Stomach (tissue), 9 donors: ENCODE data around the gene PDLIM5. TPM values are rescaled to one million over a fixed set of nuclear protein-coding genes. Genes with fewer than 3 reads are reported as not detected.

Source experiments
- DNase-seq, 2 donors: peaks; one replicate each; pipeline versions ENCODE4 v3.0.0 to v3.0.0-alpha.2; 2013 to 2019
- H3K27ac ChIP-seq, 5 donors: fragments of 200-600 bp in 4 of 5; sonication (generic) in 4 of 5; one replicate each; pipeline ENCODE4 v1.5.1; 2013 to 2019; ENCODE audit warnings: mild to moderate bottlenecking in 1 of 5, moderate library complexity in 1 of 5
- H3K27me3 ChIP-seq, 3 donors: fragments of 200-600 bp; sonication (generic); one replicate each; pipeline ENCODE4 v1.5.1; 2017 to 2019; ENCODE audit warnings: mixed run types in 1 of 3
- H3K36me3 ChIP-seq, 4 donors: fragments of 200-600 bp; sonication (generic); 1 replicate in 3 of 4; 2 replicates in 1 of 4; pipeline ENCODE4 v1.5.1; 2016 to 2019
- H3K4me1 ChIP-seq, 4 donors: fragments of 200-600 bp; sonication (generic); one replicate each; pipeline ENCODE4 v1.5.1; 2016 to 2019
- H3K4me3 ChIP-seq, 4 donors: fragments of 200-600 bp; sonication (generic) in 3 of 4; one replicate each; pipeline ENCODE4 v1.5.1; 2016 to 2019; ENCODE audit warnings: mild to moderate bottlenecking in 1 of 4
- H3K9me3 ChIP-seq, 4 donors: fragments of 200-600 bp; sonication (generic); one replicate each; pipeline ENCODE4 v1.5.1; 2016 to 2019
- EP300 ChIP-seq: sonication (generic); formaldehyde crosslinking; IDR thresholded peaks from one replicate; pipeline ENCODE4 v1.6.1; 2017; ENCODE audit warnings: antibody characterized with exemption
- POLR2A ChIP-seq, 4 donors: fragments of 450-650 bp; IDR thresholded peaks; one replicate each; pipeline ENCODE4 v1.6.1; 2016; ENCODE audit warnings: antibody characterized with exemption in 4 of 4, control low read depth in 2 of 4, mild to moderate bottlenecking in 1 of 4, moderate library complexity in 1 of 4
- POLR2AphosphoS5 ChIP-seq, 3 donors: sonication (generic); formaldehyde crosslinking; IDR thresholded peaks; one replicate each; pipeline ENCODE4 v1.6.1; 2016; ENCODE audit warnings: antibody characterized with exemption in 3 of 3
- WGBS, 5 donors: extraction: QIAGEN DNeasy Blood & Tissue Kit in 3 of 5; methylation state at CpG; one replicate each; pipeline versions ENCODE4 v1.1.5 to v1.1.7; 2013 to 2018; 5-methylcytosine and 5-hydroxymethylcytosine counted together
- intact Hi-C: fragments of 100-400 bp; cut with DNase I; formaldehyde crosslinking; loops from one replicate; pipeline ENCODE4 v1.15.1; 2023; ENCODE audit warnings: low total_unique reads
- polyA plus RNA-seq, 3 donors: library from polyadenylated mRNA; stranded (reverse); fragments of 200-250 nt; gene quantifications; one replicate each; pipeline ENCODE4 v1.2.3, GENCODE V29; 2013
- total RNA-seq, 5 donors: library from RNA; depleted of rRNA; stranded (reverse); fragments of >200 nt; gene quantifications; one replicate each; pipeline versions ENCODE4 v1.1.0 to v1.2.3, GENCODE V29; 2014 to 2016
- TF ChIP-seq, protein P1 (sequence below), 7 experiments: fragments of 450-650 bp in 4 of 7; fragments of 200-600 bp in 3 of 7; sonication (generic) in 3 of 7; IDR thresholded peaks; one replicate each; pipeline ENCODE4 v1.5.1; 2016 to 2019; ENCODE audit warnings: antibody characterized with exemption in 7 of 7, control low read depth in 2 of 7, mild to moderate bottlenecking in 1 of 7
- donor health status: healthy with polysubstance abuse.
- donor health status: Bipolar disorder and iron deficiency.
- donor health status: healthy.

The PDLIM5 gene
- total and polyA plus RNA-seq, 8 donors = 23.7 to 311 (median 40.3) TPM

DNA sequence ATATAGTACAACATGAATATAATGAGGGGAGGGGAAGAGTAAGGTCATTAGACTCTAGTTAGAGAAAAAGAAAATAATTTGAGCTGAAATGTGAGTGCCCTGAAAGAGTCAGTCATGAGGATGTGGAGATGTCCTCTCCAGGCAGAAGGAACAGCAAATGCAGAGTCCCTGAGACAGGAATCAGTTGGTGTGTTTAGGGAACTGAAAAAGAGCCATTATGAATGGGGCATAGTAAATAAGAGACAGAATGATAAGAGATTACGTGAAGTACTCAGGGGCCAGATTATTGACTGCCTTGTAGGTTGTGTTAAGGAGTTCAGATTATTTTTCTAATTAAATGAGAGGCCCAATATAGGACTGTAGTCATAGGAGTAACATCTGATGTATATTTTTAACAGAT, 147.0 kb downstream of the PDLIM5 start:
- TF ChIP-seq POLR2AphosphoS5 (IDR thresholded peaks at IDR 0.05) (no peak), EP300 (no peak), POLR2A (IDR thresholded peaks at IDR 0.05) (no peak)
- TF ChIP-seq, protein P1, sequence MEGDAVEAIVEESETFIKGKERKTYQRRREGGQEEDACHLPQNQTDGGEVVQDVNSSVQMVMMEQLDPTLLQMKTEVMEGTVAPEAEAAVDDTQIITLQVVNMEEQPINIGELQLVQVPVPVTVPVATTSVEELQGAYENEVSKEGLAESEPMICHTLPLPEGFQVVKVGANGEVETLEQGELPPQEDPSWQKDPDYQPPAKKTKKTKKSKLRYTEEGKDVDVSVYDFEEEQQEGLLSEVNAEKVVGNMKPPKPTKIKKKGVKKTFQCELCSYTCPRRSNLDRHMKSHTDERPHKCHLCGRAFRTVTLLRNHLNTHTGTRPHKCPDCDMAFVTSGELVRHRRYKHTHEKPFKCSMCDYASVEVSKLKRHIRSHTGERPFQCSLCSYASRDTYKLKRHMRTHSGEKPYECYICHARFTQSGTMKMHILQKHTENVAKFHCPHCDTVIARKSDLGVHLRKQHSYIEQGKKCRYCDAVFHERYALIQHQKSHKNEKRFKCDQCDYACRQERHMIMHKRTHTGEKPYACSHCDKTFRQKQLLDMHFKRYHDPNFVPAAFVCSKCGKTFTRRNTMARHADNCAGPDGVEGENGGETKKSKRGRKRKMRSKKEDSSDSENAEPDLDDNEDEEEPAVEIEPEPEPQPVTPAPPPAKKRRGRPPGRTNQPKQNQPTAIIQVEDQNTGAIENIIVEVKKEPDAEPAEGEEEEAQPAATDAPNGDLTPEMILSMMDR (IDR thresholded peaks at IDR 0.05) = no peak
- H3K27me3 ChIP-seq = no peaks in the 10 kb centered on the region
- peaks cover 0 to 17% (median 5%) of the 10 kb centered on the region in 4 donors for H3K4me1 ChIP-seq
- peaks cover 0 to 20% (median 0%) of the 10 kb centered on the region in 4 donors for H3K36me3 ChIP-seq
- H3K27ac ChIP-seq = no peak overlapping the region
- intact Hi-C loops = no loop called here
- no peak overlapping the region for H3K4me3 ChIP-seq
- no peak for DNase-seq
- 39 to 75% (median 50%) methylated on average over 1 of the region's 1 CpG for WGBS, 5 donors
- no peaks in the 10 kb centered on the region for H3K9me3 ChIP-seq

DNA sequence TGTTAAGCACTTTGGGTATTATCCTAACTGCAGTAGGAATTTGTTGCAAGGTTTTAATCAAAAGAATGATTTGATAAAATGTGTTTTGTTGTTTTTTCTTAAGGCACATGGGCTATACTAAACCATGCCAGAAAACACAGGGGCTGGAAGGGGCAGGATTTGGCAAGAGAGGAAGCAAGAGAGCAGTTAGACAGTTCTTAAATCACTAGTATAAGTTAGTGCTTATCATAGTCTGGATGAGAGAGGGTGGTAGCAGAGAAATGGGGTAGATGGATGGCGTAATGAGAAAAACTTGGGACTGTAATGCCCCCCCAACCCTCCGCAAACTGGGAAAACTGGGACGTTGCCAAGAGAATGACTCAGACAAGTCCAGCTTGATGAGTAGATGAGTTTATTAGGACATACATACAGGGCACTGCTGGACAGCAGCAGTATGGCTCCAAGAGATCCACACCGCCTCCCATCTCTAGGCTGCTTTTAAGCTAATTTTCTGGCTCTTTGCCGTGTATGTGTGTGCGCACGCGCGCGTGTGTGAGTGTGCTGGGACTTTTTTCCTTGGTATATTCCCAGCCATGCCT, 151.5 kb downstream of the PDLIM5 start:
- H3K36me3 ChIP-seq = peaks cover 0 to 8% (median 0%) of the 10 kb centered on the region in 4 donors
- H3K27me3 ChIP-seq = no peaks in the 10 kb centered on the region
- TF ChIP-seq POLR2AphosphoS5 (IDR thresholded peaks at IDR 0.05) (no peak), EP300 (no peak), POLR2A (IDR thresholded peaks at IDR 0.05) (no peak)
- TF ChIP-seq, protein P1 (IDR thresholded peaks at IDR 0.05) = no peak
- peaks cover 0 to 6% (median 0%) of the 10 kb centered on the region in 4 donors for H3K4me1 ChIP-seq
- no peak overlapping the region for H3K4me3 ChIP-seq
- H3K9me3 ChIP-seq = no peaks in the 10 kb centered on the region
- WGBS, 5 donors = 85 to 94% (median 93%) methylated on average over 9 to 10 of the region's 10 CpGs
- DNase-seq = no peak
- H3K27ac ChIP-seq = no peak overlapping the region
- intact Hi-C loops = no loop called here

DNA sequence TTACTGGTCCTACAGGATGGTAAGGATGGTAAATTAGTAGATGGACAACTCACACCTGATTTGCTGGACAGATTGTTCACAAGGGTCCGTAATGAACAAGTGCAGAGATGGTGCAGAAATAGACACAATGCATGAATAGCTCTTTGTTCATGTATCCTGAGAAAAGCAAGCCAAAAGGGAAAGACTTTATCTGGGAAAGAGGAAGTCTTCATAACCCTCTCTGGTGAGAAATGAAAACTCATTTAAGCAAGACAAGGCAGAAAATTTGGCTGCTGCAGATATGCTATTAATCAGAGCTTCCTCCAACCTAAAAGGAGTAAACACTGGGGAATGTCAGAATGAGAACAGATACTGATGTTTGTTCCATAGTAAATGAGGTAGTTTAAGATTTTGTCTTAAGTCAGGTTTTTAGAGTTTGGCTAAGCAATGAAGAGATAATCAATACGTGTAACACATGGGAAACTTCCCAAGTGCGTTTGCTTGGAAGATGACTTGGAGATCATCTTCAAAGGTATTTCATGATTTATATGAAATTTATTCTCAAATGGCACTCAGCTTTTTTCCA, 153.6 kb downstream of the PDLIM5 start:
- no peak overlapping the region for H3K4me3 ChIP-seq
- intact Hi-C loops = no loop called here
- 84 to 93% (median 87%) methylated on average over 3 of the region's 3 CpGs for WGBS, 5 donors

DNA sequence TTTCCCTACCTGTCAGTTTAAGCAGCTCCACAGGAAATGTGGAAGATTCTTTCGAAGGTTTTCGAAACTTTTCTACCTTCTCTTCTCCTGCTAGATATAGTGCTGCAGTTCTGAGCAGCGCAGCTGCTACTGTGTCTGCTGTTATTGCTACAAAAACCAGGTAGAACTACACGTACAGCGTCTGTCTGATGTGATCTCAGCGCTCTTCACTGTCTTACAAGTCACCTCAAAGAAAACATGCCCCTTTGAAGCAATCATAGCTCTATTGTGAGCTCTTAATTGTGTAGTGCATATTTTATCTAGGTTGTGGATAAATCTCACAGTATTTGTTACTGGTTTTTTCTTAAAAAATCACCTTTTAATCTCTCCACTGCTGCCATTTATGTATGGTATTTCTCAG, 158.4 kb downstream of the PDLIM5 start:
- WGBS, 5 donors = 84 to 90% (median 89%) methylated on average over 6 of the region's 6 CpGs
- no peak for TF ChIP-seq POLR2AphosphoS5 (IDR thresholded peaks at IDR 0.05)
- TF ChIP-seq, protein P1 (IDR thresholded peaks at IDR 0.05) = no peak
- TF ChIP-seq EP300 = no peak
- no peak for TF ChIP-seq POLR2A (IDR thresholded peaks at IDR 0.05)
- Histone ChIP-seq H3K4me3 (no peak overlapping the region), H3K4me1 (peaks cover 0 to 34% (median 8%) of the 10 kb centered on the region in 4 donors), H3K27ac (no peak overlapping the region), H3K36me3 (no peaks in the 10 kb centered on the region), H3K27me3 (no peaks in the 10 kb centered on the region), H3K9me3 (no peaks in the 10 kb centered on the region)
- DNase-seq = peak in 1 of 2 donors; percentile 9
- intact Hi-C loops = no loop called here

More for the DNA sequence above, 153.6 kb downstream of the PDLIM5 start:
- no peaks in the 10 kb centered on the region for H3K36me3 ChIP-seq
- H3K27ac ChIP-seq = no peak overlapping the region
- no peaks in the 10 kb centered on the region for H3K27me3 ChIP-seq
- no peak for DNase-seq
- H3K9me3 ChIP-seq = no peaks in the 10 kb centered on the region
- TF ChIP-seq, protein P1 (IDR thresholded peaks at IDR 0.05) = no peak
- TF ChIP-seq EP300 = no peak
- no peak for TF ChIP-seq POLR2A (IDR thresholded peaks at IDR 0.05)
- no peak for TF ChIP-seq POLR2AphosphoS5 (IDR thresholded peaks at IDR 0.05)
- peaks cover 0 to 6% (median 0%) of the 10 kb centered on the region in 4 donors for H3K4me1 ChIP-seq
